Renal cortical epithelial cell (primary cell): ENCODE measurements around the gene TTYH3. TPM values are rescaled to one million over a fixed set of nuclear protein-coding genes. Genes with fewer than 3 reads are reported as not detected.

ENCODE experiments used
- DNase-seq: peaks from one replicate; pipeline ENCODE4 v3.0.0-alpha.2; 2011; ENCODE audit warnings: low read depth
- total RNA-seq: library from RNA; depleted of rRNA; stranded (reverse); fragments of >200 nt; gene quantifications from 2 replicates; pipeline ENCODE4 v1.2.3, GENCODE V29; 2014

The TTYH3 gene
- total RNA-seq, 1 donor from 2014 or later: 163 TPM

DNA sequence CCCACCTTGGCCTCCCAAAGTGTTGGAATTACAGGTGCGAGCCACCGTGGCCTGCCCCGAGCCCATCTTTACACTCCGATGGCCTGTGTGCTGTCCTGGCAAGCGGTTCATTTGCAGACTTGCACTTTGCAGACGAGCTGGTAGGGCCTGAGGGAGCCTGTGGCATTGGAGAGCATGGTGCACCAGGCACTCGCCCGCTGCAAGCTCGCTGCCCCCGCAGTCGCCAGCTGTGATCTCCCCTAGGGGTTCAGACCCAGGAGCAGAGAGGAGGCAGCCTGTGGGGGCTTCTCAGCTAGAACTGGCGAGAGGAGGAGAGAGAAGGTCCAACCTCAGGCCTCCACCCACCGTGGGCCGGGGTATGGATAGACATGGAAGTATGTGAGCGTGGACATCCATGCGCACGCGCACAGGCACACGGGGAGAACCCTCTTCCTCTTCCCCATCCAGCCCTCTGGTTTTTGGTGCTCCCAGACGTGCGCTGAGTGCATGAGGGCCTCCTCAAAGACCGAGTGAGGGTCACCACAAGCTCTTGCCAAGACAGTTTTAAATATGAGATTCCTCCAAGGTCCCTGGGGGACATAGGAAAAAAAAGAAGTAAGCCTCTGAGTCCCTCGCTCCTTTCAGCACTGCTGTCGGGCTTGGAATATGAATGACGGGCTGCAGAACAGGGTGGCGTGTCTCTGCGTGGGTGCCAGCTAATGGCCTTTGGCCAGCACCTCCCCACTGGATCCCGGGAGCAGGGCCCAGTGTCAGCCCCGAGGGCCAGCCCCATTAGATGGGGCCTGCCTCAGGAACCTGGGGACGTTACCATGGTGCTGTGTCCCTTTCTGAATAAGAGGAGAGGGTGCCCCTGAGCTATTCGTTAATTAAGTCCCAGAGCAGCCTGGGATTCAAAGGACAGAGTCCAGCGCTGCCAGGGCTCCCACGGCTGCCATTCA is 15.1 kb upstream of the TTYH3 start:
- no peak for DNase-seq

DNA sequence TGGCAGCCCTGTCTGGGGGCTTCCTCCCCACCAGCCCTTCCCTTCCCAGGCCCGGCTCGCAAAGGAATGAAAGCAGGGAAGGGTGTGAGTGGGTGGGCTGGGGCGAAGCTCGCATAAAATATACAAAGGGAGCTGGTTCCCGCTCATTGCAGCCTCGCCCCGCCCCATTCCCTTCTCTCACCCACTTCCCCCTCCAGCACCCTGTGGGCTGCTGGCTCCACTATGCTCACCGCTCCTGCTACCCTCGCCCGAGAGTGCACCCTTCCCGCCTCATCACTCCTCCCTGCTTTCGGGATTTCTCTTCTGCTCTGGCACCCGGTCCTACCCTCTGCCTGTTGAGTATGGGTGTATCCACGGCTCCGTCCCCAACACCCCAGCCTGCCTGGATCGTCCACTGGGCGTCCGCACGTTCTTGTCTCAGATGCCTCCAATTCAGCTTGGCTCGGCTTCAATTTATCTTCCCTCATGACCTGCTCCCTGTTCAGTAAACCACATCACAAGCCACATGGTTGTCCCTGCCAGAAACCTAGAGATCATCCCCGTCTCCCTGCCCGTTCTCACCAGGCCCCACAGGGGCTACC is 14.4 kb upstream of the TTYH3 start:
- no peak for DNase-seq

DNA sequence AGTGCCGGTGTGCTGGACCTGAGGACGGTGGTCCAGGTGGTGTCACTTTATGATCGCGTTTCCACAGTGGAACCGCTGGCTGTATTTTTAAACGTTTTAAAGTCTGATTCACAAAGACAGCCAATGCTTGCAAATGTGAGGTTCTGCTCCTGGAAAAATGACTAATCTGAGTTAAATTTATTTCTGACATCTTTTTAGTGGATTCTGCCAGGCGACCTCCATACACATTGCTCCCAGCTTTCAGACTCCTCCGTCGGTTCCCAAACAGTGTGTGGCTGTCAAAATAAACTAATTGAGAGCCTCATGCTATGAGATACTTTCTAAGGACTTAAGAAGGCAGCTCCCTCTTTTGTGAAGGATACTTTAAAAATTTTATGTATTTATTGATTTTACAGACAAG is 12.7 kb upstream of the TTYH3 start:
- no peak for DNase-seq

DNA sequence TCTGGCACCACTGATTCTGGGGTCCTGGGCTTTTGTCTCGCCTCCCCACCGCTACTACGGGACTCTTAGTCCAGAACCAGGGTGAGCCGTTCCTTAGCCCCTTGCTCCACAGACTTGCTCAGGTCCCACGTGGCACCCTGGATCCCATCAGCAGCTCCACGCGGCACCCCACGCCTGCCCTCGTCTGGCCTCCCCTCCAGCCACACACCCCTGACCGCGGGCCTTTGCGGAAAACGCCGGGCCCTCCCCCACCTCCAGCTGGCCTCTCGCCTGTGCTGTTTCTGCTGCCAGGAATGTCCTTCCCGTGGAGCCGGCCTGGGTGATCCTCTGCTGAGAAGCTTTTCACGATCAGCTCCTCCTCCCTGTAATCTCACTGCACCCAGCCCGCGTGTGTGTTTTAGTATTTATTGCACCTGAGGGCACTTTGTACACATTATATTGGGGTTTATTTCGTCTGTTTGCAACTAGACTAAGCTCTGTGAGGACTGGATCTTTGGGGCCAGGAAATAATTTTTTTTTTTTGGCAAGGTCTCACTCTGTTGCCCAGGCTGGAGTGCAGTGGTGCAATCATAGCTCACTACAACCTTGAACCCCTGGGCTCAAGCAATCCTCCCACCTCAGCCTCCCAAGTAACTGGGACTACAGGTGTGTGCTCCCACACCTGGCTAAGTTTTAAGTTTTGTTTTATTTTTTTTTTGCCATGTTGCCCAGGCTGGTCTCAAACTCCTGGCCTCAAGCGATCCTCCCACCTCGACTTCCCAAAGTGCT is 10.5 kb upstream of the TTYH3 start:
- DNase-seq: no peak

DNA sequence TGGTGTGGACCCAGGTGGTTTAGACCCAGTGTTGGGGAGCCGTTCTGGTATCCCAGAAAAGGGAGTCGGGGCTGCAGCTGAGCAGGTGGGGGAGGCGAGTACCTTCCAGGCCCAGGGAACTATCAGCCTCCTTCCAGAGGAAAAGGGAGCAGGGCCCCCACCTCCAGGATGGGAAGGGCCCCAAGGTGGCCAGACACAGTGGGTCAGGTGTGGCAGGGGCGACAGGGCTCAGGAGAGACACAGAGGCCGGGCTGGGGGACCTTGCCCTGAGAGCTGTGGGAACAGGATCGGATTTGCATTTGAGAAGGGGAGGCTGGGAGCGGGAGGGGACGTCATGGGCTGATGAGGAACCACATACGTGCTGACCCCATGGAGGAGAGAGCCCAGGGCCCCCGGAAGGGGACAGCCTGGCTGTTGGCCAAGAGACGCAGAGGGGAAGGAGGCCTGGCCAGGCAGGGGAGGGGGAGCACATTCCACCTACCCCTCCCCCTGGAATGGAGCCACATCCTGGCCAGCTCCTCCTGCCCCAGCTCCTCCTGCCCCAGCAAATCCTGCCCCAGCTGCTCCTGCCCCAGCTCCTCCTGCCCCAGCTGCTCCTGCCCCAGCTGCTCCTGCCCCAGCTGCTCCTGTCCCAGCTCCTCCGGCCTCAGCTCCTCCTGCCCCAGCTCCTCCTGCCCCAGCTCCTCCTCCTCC is 9.7 kb upstream of the TTYH3 start:
- DNase-seq: no peak

DNA sequence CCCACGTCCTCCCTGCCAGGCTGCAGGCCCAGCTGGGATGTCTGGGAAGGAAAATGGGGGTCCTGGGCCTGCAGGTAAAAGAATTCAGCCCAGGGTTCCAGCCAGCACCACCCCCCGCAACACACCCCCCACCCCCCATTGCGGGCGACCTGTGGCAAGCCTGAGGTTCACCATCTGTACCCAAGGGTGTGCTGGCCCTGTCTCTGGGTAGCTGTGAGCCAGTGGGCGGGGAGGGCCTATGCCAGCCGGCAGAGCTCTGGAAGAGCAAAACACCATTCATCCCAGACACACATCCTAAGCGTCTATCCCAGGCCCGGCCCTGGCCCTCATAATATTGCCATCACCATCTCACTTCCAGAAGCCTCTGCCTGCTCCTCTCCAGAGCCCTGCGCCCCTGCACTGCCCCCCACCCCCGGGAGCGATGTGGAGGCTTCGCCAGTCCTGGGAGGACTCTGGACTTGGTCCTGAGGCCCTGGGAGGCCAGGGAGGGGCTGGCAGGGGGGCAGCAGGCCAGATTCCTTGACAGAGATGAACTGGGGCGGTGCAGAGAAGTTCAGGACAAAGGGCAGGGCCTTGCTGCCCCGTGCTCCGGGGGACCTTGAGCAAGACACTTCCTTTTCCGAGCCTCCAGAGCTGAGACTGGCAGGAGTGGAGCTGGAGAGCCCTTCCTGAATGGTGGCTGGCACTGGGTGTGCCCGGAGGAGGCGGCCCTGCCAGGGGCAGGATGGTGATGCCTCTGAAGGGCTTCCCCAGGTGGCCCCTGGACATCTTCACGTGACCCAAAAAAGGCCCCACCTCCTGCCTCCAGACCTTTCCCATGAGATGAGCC is 8.7 kb upstream of the TTYH3 start:
- DNase-seq: no peak

DNA sequence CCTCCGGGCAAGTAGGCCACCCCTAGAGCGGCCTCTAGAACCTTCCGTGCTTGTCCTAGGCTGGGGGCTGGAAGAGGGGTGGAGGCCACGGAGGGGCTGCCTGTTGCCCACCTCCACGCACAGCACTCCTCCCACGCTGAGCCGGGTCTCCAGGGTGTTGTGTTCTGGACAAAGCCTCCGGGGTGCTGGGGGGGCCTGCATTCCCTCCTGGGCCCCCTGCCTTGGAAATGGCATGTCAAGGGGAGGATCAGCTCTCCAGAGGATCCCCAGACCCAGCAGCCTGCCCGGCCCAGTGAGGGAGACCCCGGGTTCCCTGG is 8.1 kb upstream of the TTYH3 start:
- DNase-seq: no peak

DNA sequence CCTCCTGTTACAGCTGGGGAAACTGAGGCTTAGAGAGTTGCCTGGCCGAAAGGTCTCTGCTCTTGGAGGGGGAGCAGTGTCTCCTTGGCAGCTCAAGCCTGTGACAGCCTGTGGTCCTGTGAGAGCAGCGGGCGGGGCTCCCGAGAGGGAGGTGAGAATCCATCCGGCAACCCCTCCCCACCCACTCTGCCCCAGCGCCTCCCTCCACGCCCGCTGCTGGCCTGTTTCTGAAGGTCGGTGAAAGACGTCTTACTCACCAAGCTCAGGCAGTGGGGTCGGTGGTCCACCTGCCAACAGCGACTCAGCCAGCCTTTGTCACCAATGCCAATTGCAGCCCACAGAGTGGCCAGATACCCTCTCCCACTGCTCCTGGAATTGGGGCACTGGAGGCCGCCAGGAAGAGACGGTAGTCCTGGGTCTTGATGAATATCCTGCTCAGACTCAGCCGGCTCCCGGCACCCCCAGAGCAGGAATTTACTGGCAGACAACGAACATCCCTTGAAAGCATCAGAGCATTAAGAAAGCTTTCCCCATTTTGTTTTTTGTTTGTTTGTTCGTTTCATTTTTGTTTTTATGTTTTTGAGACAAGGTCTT is 7.4 kb upstream of the TTYH3 start:
- peak; percentile 22 for DNase-seq

DNA sequence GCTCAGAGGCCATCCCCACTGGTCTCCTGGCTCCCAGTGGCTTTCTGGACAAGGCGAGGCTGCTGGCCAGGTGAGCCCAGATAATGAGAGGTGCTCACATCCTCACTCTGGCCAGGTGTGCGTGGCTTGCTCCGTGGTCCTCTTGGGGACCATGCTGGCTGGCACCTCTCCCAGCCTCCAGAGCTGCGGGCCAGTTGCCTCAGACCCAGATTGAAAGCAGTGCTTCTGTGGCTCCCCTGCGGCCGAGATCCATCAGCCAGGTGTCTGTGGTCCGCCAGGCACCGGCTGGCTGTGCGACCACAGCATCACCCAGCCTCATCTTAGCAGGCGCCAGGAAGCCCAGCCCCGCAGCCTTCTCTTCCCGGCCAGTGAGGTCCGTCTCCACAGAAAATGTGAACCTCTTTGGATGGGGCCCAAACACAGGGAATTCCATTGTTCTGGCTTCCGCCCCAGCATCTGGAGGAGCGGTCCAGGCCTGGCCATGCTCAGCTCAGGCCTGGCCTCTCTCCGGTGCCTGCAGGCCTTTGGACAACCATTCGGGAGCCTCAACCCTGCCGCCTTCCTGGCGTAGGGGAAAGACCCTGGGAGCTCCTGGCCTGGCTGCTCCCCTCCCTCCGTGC is 5.2 kb upstream of the TTYH3 start:
- no peak for DNase-seq

DNA sequence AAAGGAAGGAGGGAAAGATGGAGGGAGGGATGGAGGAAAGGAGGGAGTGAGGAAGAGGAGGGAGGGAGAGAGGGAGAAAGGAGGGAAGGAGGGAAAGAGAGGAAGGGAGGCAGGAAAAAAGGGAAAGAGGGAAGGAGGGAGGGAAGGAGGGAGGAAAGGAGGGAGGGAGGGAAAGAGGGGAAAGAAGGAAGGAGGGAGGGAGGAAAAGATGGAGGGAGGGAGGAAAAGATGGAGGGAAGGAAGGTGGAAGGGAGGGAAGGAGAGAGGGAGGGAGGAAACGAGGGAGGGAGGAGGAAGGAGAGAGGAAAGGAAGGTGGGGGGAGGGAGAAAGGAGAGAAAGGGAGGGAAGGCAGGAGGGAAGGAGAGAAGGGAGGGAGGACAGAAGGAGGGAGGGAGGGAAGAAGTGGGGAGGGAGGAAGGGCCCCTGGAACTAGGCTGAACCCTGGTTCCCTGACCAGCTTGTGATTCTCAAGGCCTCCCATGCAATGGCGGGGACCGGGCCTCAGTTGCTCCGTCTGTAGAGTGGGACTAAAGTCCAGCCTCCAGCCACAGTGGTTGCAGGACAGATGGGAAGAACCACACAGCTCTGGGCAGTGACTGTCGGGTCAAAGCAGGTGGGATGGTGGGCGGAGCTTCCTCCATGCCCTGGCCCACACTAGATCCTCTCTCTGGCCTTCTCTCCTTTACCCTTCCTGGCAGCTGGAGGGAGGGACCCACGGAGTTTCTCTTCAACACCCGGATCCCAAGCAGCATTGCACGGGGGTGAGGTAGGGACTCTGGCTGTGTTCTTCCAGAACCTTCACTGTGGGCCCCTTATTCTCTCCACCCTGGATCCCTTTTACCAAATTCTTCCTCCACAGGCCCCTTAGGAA is 4.3 kb upstream of the TTYH3 start:
- DNase-seq: no peak

DNA sequence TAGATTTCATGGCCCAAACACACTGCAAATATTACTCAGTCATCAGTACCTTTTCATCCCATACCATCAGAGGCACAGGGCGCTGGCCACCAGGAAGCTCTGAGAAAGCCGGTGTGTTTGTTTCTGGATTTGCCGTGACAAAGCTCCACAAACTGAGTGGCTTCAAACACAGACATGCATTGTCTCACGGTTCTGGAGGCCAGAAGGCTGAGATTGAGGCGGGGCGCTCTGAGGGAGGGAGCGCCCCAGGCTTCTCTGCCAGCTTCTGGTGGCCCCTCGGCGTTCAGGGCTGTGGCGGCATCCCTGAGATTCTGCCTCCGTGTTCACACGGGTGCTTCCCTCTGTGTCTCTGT is 3.7 kb upstream of the TTYH3 start:
- DNase-seq: no peak

DNA sequence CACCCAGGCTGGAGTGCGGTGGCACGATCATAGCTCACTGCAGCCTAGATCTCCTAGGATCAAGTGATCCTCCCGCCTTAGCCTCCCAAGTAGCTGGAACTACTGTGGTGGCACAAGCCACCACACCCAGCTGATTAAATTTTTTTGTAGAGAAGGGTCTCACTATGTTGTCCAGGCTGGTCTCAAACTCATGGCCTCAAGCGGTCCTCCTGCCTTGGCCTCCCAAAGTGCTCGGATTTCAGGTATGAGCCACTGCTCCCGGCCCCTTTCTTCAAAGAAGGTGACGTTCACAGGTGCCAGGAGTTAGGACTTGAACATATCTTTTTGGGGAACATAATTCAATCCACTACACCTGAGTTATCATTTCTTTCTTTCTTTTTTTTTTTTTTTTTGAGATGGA is 2.9 kb upstream of the TTYH3 start:
- no peak for DNase-seq

DNA sequence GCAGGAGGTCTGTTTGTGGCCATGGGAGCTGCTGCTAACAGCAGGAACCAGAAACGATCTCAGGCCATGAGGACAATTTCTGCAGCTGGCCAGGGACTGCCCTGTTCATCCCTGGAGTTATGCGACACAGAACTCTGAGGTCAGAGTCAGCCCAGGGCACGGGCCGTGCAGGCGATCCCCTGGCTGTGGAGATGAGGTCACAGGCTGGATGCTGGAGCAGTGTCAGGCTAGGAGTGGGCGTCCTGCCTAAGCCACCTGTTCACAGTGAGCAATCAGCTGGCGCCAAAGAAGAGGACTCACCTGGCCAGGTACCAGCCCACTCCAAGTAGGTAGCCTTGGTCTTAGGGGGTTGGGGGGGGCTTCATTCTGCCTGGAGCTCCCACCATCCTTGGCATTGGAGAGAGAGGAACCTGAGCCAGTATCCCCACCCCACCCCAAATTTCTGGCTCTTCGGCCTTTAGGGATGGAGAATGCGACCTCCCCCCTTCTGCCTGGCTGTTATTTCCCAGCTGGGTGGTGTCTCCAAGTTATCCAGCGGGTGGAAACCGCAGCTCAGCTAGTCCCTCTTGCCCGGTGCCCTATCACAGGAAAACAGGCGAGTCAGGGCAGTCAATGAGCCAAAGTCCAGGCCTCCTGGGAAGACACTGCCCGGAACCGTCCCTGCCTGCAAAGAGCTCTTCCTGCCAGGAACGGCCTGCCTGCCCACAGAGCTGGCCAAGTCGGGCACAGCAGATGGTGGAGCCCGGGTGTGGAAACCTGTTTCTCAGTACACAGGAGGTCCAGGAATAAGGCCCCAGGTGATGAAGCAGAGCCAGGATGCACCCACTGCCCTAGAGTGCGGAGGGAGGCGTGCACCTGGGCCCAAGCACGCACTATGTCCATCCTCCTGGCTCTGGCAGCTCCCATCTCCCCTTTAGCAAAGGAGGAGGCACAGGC is 1.8 kb upstream of the TTYH3 start:
- peak; percentile 67 for DNase-seq

DNA sequence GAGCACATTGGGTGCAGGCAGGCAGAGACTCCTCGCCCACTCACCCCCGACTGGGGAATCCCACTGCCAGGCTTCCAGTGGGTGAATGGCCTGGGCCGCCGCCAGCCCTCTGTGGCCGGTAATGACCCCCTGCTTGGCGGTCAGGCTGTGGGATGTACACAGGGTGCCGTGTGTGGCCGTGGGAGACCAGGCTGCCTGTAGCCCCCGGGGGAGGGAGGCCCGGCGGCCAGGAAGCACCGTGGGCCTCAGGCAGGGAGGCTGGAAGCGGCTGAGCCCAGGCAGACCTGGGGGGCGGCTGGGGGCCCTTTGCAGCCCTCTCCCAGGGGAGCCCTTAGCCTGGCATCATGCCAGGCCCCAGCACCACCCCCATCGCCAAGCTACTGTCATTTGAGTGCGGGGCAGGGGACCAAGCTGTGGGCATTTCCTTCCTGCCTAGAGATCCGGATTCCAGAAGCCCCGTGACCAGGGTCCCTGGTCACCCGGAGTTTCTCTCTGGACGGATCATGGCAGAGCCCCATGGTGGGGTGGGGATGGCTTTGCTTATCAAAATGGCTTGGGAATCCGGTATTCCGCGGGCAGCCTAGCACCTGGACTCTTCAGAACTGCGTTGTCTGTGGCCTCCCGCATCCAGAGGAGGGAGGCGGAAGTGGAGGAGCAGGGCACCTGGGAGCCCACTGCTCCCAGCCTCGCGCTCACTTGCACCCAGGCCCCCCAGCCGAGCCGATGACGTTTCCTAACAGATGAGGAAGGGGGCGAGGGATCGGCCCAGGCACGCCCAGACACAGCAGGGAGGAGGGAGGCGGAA is 1.1 kb downstream of the TTYH3 start:
- DNase-seq: peak; percentile 74

DNA sequence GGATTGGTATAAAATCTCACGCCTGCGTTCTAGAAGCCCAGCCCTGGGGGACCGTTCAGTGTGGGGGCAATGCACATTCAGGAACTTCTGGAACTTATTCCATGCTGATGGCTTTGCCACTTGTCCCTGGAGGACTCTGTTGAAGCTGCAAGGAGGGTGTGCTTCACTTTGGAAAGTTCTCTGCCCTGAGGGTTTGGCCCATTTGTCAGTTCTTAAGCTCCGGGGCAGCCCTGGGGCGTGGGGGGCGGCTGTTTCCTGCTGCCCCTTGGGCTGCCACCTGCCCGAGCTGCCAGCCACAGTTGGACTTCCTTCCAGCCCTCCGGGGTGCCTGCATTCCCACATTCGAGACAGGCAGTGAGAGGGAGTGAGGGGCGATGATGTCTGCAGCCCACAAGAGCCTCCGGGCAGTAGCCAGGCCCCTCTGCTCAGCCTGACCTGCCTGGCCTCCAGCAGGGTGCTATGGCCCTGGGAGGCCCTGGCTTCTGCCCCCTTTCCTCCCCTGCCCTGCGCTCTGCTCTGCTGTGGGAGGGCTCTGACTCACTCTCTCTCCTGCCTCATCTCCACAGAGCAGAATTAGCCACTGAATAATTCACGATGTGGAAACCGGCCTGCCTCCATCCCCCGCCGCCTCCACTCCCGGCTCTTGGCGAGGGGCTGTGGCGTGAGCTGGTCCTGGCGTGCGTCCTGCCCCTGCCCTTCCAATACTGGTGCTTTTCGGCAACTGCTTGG is 1.9 kb downstream of the TTYH3 start:
- DNase-seq: peak; percentile 83

DNA sequence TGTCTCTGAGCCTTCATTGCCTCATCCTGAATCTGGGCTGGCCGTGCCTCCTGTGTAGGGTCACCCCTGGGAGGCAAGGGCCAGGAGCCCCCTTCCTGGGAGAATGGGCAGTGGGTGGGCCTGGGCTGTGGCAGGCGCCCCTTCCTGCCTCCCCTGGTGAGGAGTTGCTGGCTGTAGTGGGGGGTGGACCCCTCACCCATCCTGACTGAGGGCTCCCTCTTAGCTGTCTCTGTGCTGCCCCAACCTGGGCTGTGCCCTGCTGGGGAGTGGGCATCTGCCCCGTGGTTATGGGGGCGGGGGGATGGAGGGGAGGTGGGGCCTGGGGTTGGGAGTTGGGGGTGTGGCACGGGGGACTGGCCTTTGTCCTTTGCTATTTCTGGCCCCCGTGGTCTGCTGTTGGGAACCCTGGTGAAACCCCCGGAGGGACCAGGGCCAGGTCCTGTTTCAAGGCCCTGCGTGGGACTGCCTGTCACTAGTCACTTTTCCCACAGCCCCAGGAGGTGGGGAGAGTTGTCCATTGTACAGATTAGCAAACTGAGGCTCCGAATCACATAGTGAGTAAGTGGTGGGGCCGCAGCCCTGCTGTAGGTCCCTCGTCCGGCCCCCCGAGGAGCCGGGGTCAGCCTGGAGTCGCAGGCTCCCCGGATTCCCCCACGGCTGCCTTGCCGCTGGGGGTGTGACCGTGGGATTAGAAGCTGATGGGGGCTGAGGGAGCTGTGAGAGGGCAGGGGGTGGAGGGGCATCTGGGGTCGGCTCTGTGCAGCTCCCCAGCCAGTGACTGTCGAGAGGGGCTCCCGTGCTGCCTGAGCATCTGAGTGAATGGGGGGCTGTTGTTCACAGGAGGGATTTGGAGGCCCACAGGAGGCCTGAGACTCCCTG is 2.7 kb downstream of the TTYH3 start:
- DNase-seq: no peak
